Esophagus mucosa (tissue), 1 donor: Measurements from ENCODE around the gene FANCC. TPM values are rescaled to one million over a fixed set of nuclear protein-coding genes. Genes with fewer than 3 reads are reported as not detected.
A peak's percentile ranks its signal among the peaks of the same experiment; 100 is the strongest.

ENCODE experiments used
- ATAC-seq: fragments of 200-7000 bp; cut with Tn5 transposase; one replicate; pipeline ENCODE4 v1.9.1; 2020
- total RNA-seq: library from RNA; stranded (reverse); gene quantifications from one replicate; pipeline ENCODE4 v1.2.4, GENCODE V29; 2023
- donor health status: DM: yes; HTN: yes; CAD: no.

Gene FANCC
- total RNA-seq, 1 donor from 2014 or later: 5.2 TPM

GRCh38 chr9:95116808-95117204 is 200.7 kb downstream of the FANCC start:
- peak; percentile 73 for ATAC-seq

DNA sequence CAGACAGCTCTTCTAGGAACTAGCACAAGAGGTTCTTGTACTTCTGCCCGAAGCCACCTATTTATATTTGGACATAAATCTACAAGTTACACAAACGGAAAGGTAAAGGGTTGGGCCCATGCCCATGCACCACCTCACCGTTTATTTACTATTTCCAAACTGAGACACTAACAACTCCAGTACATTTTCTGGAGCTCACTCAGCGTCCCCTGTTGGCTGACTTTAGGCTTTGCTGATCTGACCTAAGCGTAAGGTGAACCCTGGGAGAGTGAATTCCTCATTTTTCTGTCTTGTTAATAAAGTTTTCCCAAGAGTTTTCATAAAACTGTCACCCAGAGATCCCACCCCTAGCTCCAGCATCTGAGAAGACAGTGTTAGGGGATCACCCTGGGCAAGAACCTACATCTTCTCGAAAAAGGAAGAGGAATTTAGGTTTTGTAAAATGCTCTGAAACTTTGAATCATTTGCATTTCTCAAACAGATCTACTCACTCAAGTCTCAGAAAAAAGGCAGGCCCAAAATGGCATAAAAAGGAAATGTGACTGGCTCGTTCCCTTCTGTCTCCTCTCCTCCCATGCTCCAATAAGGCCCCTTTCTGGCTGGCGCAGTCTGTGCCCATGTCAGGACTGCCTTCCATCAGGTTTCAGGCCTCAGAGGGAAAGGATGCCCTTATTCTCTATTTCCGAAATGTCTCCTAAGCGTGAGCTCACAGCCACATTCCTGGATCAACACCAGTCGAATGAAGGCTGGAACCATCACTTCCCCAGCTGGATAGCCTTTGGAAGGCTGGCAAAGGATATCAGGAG is 201.3 kb downstream of the FANCC start:
- ATAC-seq: peak; percentile 65

- ATAC-seq: no peak
These were observed 202.4 kb downstream of the FANCC start for GRCh38 chr9:95115104-95115503.

DNA sequence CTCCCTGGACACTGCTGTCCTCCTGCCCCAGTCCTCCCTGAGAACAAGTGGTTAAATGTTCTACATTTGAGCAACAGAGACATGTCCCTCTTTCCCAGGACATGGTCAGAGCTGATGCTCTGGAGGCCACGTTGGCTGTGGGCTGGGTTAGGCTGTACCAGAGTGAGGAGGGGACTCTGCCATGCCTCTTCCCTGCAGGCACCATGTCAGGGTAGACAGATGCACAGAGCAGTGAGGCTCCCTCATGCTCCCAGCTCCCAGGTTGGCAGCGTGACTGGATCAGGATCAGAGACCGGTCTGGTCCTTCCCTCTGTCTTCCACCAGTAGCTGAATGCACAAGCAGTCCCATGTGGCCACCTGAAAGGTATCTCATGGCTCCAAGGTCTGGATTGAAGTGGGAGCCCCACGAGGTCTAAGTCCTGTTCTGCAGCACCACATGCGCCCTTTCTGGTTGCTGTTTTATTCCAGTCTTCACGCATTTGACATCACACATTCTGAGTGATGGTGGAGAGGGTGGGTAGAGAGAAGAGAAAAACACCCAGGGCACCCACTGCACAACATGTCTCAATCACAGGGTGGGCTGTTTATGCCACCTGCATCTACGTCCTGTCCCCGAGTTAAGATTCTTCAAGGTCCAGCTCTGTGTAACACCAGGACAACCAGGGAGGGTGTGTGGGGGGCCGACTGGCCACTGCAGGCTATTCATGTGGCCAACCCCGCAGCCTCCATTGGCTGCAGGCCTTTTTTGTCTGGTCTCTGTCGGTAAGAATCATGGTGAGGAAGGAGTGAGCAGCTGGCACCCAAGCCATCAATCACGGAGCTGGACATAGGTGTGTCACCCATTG is 204.9 kb downstream of the FANCC start:
- no peak for ATAC-seq

DNA sequence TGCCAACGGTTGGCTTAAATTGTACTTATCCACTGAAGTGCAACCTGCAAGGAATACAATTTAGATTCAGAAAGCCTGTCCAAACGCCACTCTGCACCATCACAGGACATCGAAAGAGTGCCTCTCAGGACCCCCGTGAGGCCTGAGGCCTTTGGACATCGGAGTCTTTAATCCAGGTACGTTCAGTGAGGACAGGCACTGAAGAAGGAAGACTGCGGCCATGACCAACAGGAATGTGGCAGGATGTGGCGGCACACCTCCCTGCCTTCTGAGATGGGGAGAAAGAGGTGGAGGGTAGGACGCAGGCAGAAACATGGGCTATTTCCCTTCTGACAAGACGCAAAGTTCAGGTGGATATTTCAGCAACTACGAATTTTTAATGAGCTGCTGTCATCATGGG is 205.8 kb downstream of the FANCC start:
- ATAC-seq: no peak

DNA sequence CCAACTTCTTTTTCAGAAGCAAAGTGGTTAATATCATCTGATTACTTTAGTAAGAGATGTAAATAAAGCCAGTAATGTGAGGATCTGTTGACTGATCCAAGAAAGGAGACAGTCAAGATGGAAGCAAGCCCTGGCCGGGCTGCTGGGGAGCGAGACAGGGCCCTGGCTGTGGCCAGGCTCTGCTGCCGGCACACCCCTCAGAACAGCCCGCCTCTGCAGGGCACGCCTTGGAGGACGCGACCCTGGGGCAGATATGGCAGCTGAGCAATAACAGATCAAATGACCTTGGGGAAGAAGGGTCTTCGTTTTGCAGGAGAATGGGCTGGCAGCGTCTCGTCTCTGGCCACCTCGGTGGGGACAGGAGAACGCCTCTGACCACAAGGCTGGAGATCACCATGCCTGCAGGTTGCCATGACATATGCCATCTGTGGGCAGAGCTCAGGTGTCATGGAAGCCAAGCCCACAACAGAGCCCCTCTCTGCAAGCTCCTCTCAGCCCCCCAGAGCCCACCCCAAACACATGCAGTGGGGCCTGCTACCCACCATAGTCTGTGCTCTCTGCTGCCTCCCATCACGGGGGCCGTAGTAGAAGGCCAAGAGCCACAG is 206.5 kb downstream of the FANCC start:
- ATAC-seq: no peak

DNA sequence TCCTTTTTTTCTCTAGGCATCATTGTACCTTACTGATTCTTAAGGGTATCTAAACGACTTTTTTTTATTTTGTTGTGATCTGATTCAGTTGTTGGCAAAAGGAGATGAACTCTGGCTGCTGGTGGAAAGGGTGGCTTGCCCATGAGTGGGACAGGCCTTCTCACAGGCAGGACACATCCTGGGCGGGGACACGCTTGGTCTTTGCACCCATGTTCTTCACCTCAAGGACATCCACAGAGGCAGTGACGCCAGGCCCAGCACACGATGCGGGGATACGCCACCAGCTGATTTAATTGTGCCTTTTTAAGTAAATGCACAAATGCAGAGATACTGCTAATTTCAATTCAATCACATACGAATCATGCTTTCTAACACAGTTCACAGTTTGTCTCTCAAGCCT is 208.1 kb downstream of the FANCC start:
- ATAC-seq: no peak

DNA sequence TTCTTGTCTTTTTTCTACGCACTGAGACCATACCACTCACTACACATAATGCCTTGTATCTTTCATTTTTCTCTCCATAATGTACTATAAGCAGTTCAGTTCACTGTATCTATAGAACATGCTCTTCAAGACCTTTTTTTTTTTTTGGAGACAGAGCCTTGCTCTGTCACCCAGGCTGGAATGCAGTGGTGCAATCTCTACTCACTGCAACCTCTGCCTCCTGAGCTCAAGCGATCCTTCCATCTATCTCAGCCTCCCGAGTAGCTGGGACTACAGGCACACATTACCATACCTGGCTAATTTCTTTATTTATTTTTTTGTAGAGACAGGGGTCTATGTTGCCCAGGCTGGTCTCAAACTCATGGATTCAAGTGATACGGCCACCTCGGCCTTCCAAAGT is 208.7 kb downstream of the FANCC start:
- ATAC-seq: no peak

DNA sequence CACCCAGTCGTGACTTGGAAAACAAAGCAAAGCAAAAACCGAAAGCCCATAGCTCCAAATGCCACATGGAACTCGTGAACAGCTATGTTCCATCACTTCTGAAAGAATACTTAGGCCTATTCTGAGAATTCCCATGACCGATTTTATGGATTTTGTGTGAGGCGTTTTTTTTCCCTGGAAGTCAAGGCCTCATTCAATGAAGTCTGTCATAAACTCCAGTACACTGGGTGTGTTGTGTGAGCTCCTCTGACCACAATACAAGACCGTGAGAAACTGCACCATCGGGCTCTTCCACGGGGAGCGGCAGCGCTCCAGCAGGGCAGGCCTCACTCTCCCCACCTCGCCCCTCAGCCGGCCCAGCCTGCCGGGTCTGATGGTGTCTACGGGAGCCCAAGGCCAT is 209.5 kb downstream of the FANCC start:
- ATAC-seq: no peak

- ATAC-seq: no peak
These were observed 210.3 kb downstream of the FANCC start for GRCh38 chr9:95107001-95107749.

- peak; percentile 74 for ATAC-seq
These were observed 211.8 kb downstream of the FANCC start for GRCh38 chr9:95105519-95106287.

DNA sequence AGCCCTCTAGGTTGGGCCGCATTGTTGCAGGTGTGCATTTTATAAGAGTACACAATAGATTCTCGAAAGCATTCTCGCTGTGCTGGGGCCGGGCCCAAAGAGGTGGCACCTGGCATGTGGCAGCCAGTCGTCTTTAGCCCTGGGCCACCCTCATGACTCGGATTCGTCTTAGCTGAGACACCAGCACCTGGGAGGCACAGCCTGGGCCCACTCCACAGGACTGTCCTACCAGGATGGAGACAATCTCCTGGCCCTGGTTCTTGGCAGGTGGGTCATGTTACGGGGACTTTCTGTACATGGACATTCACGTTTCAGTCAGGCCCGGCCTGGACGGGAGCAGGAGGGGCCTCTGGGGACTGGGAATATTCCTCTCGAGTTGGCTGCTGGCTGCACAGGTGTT is 212.5 kb downstream of the FANCC start:
- ATAC-seq: peak; percentile 65

DNA sequence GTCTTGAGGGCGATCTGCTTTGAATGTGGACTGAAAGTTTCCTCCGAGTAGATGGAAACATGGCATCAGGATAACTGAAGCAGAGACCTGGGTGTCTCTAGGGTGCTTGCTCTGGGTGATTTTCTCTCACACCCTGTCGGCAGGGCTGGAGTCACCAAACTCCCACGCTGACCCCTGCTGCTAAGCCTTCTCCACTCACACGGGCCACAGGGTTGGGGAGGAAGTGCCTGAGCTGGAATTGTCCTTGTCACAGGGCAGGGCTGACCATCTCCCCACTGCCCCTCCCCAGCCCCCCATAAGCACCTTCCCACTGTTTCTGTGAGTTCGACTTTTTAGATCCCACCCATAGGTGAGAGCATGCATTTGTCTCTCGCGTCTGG is 212.9 kb downstream of the FANCC start:
- no peak for ATAC-seq

DNA sequence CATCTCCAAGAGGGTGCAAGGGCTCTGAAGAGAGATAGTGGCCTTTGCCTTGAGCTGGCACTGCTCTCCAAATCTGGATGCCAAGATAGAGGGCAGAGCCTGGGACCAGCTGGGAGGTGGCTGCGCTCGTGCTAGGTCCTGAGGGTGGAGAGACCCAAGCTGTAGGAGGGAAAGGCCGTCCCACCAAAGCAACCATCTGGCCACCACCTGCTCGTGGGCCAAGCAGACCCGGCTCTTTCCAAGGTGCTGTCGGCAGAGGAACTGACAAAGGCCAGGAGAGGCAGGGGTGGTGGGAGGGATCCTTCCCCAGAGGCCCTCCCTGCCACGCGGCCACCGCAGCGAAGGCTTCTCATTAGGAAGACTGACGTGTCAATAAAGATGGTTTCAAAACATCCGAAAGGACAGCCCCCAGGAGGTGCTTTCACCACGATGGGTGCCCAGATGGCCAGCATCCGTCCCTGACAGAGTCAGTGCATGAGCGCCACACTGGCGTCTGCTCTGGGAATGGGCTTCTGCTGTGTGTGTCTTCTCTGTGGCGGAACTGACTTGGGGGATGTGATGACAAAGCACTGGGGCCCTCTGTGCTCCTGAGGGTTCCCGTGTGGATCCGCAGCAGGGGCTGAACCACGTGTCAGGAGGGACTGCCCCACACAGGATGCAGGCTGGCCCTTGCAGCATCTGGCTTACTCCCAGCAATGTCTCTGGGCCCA is 213.5 kb downstream of the FANCC start:
- no peak for ATAC-seq

- no peak for ATAC-seq
These were observed 214.2 kb downstream of the FANCC start for GRCh38 chr9:95103281-95103771.

DNA sequence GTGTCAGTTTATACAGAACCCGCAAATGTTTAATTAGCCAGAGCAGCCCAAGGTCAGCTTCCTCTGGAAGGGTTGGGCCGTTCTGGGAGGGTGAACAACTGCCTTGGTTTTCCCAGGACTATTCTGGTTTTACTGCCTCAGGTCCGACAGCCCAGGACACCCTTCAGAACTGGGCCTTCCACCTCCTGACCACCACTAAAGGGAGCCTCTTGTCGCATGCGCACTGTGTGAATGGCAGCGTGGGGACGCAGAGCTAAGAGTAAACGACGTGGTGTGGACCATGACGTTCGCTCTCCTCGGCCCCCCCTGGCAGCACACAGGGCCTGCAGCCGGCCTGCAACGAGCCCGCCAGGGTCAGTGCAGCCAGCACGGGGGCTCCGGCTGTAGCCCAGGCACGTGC is 214.9 kb downstream of the FANCC start:
- no peak for ATAC-seq

GRCh38 chr9:95102001-95102433 is 215.5 kb downstream of the FANCC start:
- peak; percentile 54 for ATAC-seq

- peak; percentile 19 for ATAC-seq
These were observed 216.2 kb downstream of the FANCC start for GRCh38 chr9:95101326-95101725.

- peak; percentile 44 for ATAC-seq
These were observed 217.4 kb downstream of the FANCC start for GRCh38 chr9:95100071-95100627.

DNA sequence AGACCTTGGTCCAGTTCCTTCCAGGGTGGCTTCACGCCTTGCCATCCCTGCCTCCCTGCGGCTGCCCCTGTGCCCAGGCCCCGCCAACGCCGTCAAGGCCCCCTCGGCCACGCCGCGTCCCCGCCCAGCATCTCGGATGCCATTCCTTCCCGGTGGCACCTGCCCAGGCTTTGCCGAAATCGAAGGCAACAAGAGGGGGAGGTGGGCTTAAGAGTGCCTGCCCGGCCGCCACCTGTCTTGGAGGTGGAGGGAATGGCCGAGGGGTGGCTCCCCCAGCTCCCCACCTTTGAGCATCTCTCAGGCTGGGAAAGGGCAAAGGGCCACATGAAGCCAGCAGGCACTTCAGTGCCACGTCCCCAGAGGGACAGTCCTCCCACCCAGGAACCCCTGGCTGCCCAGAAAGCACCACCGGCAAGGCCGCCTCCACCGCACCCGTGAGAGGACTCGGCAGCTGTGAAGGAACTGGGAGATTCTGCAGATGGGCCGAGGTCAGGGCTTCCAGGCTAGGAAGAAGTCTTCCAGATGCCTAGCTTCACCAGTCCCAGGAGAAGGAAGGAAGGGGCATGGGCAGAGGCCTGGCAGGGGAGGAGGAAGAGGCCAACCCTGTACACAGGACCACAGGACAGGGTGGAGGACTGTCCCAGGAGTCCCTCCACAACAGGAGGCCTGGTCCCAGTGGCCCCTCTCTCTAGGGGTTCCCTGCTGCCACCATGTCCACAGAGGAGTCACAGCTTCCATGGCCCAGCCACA is 218.0 kb downstream of the FANCC start:
- no peak for ATAC-seq
